T-helper 1 cell treated with Interleukin-12 subunit alpha and Interleukin-12 subunit beta and Interleukin-4 antibody, amounts not matched to agents 30 μg/mL and 1 μg/mL, for 36 hours (primary cell): ENCODE measurements around the gene ATP1A4.

ENCODE experiments used
- H3K27ac Mint-ChIP-seq: one replicate; pipeline ENCODE4 v1.8.0; 2021; ENCODE audit warnings: mild to moderate bottlenecking, mixed read lengths
- H3K27me3 Mint-ChIP-seq: one replicate; pipeline ENCODE4 v1.8.0; 2021; ENCODE audit warnings: low read depth, mixed read lengths
- H3K36me3 Mint-ChIP-seq: one replicate; pipeline ENCODE4 v1.8.0; 2021; ENCODE audit warnings: low read depth, mixed read lengths
- H3K4me1 Mint-ChIP-seq: one replicate; pipeline ENCODE4 v1.8.0; 2021; ENCODE audit warnings: low read depth, mixed read lengths
- H3K4me3 Mint-ChIP-seq: one replicate; pipeline ENCODE4 v1.8.0; 2021; ENCODE audit warnings: mild to moderate bottlenecking, moderate library complexity, mixed read lengths
- H3K9me3 Mint-ChIP-seq: one replicate; pipeline ENCODE4 v1.8.0; 2021; ENCODE audit warnings: mixed read lengths

ATP1A4 gene

GRCh38 chr1:160221089-160221488 lies 69.7 kb downstream of the ATP1A4 start:
- H3K27ac Mint-ChIP-seq: no peak overlapping the region

DNA sequence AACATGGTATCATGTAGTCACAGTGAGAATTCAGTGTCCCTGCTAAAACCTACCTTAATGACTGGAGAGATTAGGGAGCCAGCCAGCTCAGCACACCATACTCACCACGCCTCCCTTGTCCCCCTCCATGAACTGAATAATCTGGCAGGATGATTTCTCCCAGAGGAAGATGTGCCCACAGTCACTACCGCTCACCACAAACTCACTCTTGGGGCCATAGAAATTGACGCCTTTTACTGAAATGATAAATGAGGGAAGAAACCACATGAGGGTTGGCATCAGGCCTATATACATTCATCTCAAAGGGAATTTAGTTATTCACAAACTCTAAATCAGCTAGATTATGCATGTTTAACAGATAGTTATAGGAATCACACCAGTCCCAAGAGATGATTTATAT lies 71.1 kb downstream of the ATP1A4 start:
- Mint-ChIP-seq H3K4me3 (no peak overlapping the region), H3K36me3 (peaks cover 39% of the 10 kb centered on the region), H3K4me1 (no peaks in the 10 kb centered on the region), H3K9me3 (no peaks in the 10 kb centered on the region), H3K27ac (no peak overlapping the region), H3K27me3 (no peaks in the 10 kb centered on the region)

More at GRCh38 chr1:160221089-160221488, 69.7 kb downstream of the ATP1A4 start:
- Mint-ChIP-seq H3K36me3 (peaks cover 46% of the 10 kb centered on the region), H3K27me3 (no peaks in the 10 kb centered on the region), H3K4me3 (no peak overlapping the region), H3K4me1 (no peaks in the 10 kb centered on the region), H3K9me3 (no peaks in the 10 kb centered on the region)

DNA sequence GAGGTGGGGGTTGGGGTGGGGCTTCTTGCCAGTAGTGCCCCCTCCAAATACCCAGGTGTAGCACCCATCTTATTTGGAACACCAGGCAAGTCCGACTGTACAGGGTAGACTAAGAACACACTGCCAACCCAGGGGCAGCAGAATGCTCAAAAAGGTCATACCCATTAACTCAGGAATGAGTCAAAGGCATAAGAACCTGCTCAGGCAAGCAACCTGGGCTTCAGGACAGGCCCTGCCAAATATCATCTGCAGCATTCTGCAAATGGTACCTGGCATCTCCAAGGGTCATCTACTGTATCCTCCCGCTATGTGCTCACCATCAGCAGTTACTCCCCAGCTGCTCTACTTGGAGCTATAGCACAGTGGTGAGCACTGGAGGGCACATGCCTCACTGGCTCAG lies 73.2 kb downstream of the ATP1A4 start:
- H3K36me3 Mint-ChIP-seq: peaks cover 45% of the 10 kb centered on the region
- H3K4me3 Mint-ChIP-seq: no peak overlapping the region
- no peaks in the 10 kb centered on the region for H3K9me3 Mint-ChIP-seq
- no peak overlapping the region for H3K27ac Mint-ChIP-seq
- H3K4me1 Mint-ChIP-seq: no peaks in the 10 kb centered on the region
- no peaks in the 10 kb centered on the region for H3K27me3 Mint-ChIP-seq

- Mint-ChIP-seq H3K36me3 (peaks cover 45% of the 10 kb centered on the region), H3K9me3 (no peaks in the 10 kb centered on the region), H3K27me3 (no peaks in the 10 kb centered on the region), H3K27ac (no peak overlapping the region), H3K4me3 (no peak overlapping the region), H3K4me1 (no peaks in the 10 kb centered on the region)
These were observed 73.9 kb downstream of the ATP1A4 start for GRCh38 chr1:160225345-160225744.

DNA sequence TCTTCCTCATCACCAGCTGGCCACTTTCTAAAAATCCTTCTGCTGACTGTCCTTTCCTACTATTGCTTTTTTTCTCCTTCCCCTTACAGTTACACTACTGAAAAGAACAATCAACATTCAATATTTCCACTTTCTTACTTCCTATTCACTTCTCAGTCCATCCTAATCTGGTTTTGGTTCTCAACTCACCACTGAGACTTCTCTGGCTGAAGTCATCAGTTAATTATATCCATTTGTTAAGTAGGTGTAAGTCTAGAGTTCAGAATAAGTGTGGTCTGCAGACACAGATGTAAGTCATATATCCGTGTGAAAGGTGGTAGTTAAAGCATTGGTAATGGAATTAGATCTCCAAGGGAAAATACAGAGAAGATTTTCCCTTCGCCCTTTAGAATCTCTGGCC lies 75.2 kb downstream of the ATP1A4 start:
- no peaks in the 10 kb centered on the region for H3K27me3 Mint-ChIP-seq
- H3K9me3 Mint-ChIP-seq: no peaks in the 10 kb centered on the region
- H3K4me3 Mint-ChIP-seq: no peak overlapping the region
- H3K36me3 Mint-ChIP-seq: peaks cover 39% of the 10 kb centered on the region
- no peak overlapping the region for H3K27ac Mint-ChIP-seq
- no peaks in the 10 kb centered on the region for H3K4me1 Mint-ChIP-seq

- H3K27ac Mint-ChIP-seq: peak overlapping the region; percentile 21
- H3K27me3 Mint-ChIP-seq: no peaks in the 10 kb centered on the region
These were observed 75.6 kb downstream of the ATP1A4 start for GRCh38 chr1:160227034-160227433.

DNA sequence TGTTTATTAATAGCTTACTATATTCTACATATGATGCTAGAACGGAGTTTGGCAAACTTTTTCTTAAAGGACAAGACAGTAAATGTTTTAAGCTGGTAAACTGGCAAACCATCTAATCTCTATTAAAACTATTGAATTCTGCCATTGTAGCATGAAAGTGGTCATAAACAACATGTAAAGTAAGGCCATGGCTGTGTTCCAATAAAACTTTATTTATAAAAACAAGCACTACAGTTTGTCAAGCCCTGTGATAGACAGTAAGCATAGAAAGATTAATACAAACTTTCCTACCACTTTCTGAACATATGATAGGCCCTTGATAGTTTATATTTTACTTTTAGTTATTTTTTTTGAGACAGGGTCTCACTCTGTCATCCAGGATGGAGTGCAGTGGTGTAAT lies 76.2 kb downstream of the ATP1A4 start:
- Mint-ChIP-seq H3K27me3 (no peaks in the 10 kb centered on the region), H3K4me3 (no peak overlapping the region), H3K27ac (no peak overlapping the region), H3K36me3 (peaks cover 32% of the 10 kb centered on the region), H3K4me1 (no peaks in the 10 kb centered on the region), H3K9me3 (no peaks in the 10 kb centered on the region)

More at GRCh38 chr1:160227034-160227433, 75.6 kb downstream of the ATP1A4 start:
- Mint-ChIP-seq H3K4me3 (no peak overlapping the region), H3K36me3 (peaks cover 37% of the 10 kb centered on the region), H3K4me1 (no peaks in the 10 kb centered on the region), H3K9me3 (no peaks in the 10 kb centered on the region)

- Mint-ChIP-seq H3K4me3 (no peak overlapping the region), H3K27ac (no peak overlapping the region), H3K27me3 (no peaks in the 10 kb centered on the region), H3K36me3 (peaks cover 29% of the 10 kb centered on the region), H3K4me1 (no peaks in the 10 kb centered on the region), H3K9me3 (no peaks in the 10 kb centered on the region)
These were observed 77.0 kb downstream of the ATP1A4 start for GRCh38 chr1:160228431-160228830.

DNA sequence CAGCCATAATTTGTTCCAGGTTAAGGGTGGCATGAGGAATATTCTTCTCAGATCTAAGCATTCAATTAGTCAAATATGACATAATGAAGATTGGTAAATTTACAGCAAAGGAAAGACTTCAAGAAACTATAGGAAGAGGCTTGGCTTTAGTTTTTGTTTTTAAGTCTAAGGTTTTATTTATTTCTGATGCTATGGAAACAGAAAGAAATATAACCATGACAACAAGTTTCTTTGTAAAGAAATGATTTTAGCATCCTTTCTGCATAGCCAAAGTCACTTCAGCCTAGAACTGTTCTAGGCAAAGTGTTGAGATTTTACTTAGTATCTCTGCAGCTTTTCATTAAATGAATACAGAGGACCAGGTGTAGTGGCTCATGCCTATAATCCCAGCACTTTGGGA lies 81.5 kb downstream of the ATP1A4 start:
- Mint-ChIP-seq H3K4me1 (peaks cover 5% of the 10 kb centered on the region), H3K27ac (no peak overlapping the region), H3K4me3 (no peak overlapping the region), H3K36me3 (peaks cover 38% of the 10 kb centered on the region), H3K27me3 (no peaks in the 10 kb centered on the region), H3K9me3 (no peaks in the 10 kb centered on the region)
